T-helper 2 cell treated with Interferon-gamma antibody and Interleukin-4, amounts not matched to agents 100 ng/mL and 5 ng/mL, for 36 hours (primary cell): ENCODE results near the gene VRK2. TPM values are rescaled to one million over a fixed set of nuclear protein-coding genes. Genes with fewer than 3 reads are reported as not detected.
"Not testable (repeated sequence)": the region's sequence is repeated elsewhere in the genome, so short reads cannot be mapped to it uniquely, and the experiment has no call there.

Experiments
- intact Hi-C: fragments of 100-400 bp; cut with micrococcal nuclease; formaldehyde crosslinking; loops from one replicate; pipeline ENCODE4 v1.15.1; 2023
- total RNA-seq: library from RNA; stranded (reverse); gene quantifications from 2 replicates; pipeline ENCODE4 v1.2.3, GENCODE V29; 2022

Gene VRK2
- total RNA-seq, 1 donor from 2014 or later = 22.9 TPM

DNA sequence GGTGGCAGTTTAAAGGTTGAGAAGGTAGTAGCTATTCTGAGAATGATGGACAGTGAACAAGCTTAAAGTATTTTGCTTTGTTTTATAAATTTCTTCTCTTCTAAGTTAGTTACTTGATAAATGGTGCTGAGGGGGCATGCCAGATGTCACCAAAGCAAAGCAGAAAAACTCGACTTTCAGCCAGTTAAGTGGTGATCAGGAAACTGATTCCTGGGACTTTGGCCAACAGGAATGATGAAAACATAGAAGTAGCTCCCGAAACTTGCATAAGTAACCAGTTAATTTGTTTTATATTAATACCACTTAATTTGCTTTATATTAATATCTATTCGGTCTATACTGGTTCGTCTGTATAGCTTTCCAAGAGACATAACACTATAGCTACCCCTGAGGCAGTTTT lies 111.9 kb downstream of the VRK2 start:
- intact Hi-C loops = no loop called here

- intact Hi-C loops = no loop called here
Measured at GRCh38 chr2:58163913-58164312, 117.3 kb downstream of the VRK2 start.

DNA sequence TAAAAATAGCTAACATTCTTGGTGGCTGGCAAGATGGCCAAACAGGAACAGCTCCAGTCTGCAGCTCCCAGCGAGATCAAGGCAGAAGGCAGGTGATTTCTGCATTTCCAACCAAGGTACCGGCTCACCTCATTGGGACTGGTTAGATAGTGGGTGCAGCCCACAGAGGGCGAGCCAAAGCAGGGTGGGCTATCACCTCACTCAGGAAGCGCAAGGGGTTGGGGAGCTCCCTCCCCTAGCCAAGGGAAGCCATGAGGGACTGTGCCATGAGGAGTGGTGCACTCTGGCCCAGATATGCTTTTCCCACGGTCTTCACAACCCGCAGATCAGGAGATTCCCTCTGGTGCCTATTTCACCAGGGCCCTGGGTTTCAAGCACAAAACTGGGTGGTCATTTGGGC lies 121.5 kb downstream of the VRK2 start:
- intact Hi-C loops = not testable (repeated sequence)

GRCh38 chr2:58169845-58170244 lies 123.2 kb downstream of the VRK2 start:
- intact Hi-C loops = not testable (repeated sequence)

- intact Hi-C loops = not testable (repeated sequence)
Measured at GRCh38 chr2:58170334-58170933, 123.8 kb downstream of the VRK2 start.

- intact Hi-C loops = not testable (repeated sequence)
Measured at GRCh38 chr2:58171831-58172230, 125.2 kb downstream of the VRK2 start.

DNA sequence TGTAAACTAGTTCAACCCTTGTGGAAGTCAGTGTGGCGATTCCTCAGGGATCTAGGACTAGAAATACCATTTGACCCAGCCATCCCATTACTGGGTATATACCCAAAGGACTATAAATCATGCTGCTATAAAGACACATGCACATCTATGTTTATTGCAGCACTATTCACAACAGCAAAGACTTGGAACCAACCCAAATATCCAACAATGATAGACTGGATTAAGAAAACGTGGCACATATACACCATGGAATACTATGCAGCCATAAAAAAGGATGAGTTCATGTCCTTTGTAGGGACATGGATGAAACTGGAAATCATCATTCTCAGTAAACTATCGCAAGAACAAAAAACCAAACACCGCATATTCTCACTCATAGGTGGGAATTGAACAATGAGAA lies 130.6 kb downstream of the VRK2 start:
- intact Hi-C loops = not testable (repeated sequence)

GRCh38 chr2:58180175-58180574 lies 133.6 kb downstream of the VRK2 start:
- intact Hi-C loops = not testable (repeated sequence)

GRCh38 chr2:58180635-58181034 lies 134.0 kb downstream of the VRK2 start:
- intact Hi-C loops = no loop called here

GRCh38 chr2:58182527-58182926 lies 135.9 kb downstream of the VRK2 start:
- intact Hi-C loops = no loop called here

DNA sequence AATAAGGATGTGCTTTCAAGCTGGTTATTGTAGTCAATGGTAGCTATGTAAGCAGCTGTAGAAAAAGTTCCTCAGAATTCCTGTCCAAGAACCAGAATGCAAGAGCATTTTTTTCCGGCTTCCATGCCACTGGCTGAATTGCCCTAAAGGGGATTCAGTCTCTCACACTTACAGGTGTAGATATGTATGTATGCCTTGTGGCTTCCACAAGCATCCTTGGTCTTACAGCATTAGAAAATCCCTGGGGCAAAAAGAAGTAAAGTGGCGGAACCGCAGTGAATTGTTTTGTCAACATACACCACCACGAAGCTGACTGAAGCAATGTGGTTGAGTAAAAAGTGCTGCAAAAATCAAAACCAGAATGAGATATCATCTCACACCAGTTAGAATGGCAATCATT lies 139.9 kb downstream of the VRK2 start:
- intact Hi-C loops = no loop called here

GRCh38 chr2:58187022-58187421 lies 140.4 kb downstream of the VRK2 start:
- intact Hi-C loops = not testable (repeated sequence)

DNA sequence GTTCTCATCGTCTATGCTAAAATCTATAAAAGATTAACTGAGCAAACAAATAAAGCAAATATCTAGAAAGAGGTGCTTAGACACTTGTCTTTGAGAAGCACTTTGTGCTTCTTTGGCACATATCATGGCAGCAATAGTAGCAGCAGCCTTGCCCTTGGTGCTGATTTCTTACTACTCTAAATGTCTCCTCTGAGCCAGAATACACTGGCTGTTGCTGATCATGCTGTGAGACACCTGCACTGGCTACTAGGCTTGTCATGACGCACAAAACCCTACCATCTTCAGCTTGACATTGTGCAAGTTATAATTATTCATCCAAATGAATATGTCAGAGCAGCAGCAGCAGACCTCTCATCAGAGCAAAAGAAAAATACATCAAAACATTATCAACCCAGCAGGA lies 147.9 kb downstream of the VRK2 start:
- intact Hi-C loops = no loop called here

- intact Hi-C loops = no loop called here
Measured at GRCh38 chr2:58195662-58196061, 149.1 kb downstream of the VRK2 start.

GRCh38 chr2:58197894-58198293 lies 151.3 kb downstream of the VRK2 start:
- intact Hi-C loops = no loop called here

DNA sequence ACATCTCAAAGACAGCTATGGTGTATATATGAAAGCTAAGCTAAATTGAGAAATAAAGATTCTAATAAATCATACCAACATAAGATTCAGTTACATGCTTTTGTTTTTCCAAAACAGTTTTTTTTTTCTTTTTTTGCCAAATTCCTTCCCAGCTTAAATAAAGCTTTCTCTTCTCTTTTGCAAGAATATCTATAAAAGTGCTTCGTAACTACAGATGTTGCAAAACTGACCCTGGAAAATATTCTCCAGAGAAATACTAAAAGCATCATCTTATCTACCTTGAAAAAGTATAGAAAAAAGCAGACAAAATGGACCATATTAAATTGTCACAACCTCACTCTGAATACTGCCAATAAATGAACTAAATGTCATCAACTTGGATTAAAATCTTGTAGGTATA lies 155.8 kb downstream of the VRK2 start:
- intact Hi-C loops = no loop called here

DNA sequence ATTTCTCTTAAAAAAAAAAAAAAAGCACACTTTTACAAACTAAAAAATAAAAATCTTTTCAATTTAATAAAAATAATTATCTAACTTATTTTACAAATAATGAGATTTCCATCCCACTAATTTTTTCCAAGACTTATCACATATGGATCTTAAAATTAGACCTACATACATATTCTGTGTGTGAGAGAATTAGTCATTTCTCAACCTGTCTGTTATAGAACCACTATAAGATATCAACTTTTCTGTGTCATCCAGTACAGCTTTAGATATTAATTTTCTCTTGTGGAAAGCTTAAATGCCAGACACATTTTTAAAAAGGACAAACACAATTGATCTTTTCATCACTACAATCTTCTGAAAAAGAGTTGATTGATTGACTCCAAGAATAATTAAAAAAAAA lies 156.4 kb downstream of the VRK2 start:
- intact Hi-C loops = no loop called here

- intact Hi-C loops = no loop called here
Measured at GRCh38 chr2:58204195-58204959, 157.8 kb downstream of the VRK2 start.

DNA sequence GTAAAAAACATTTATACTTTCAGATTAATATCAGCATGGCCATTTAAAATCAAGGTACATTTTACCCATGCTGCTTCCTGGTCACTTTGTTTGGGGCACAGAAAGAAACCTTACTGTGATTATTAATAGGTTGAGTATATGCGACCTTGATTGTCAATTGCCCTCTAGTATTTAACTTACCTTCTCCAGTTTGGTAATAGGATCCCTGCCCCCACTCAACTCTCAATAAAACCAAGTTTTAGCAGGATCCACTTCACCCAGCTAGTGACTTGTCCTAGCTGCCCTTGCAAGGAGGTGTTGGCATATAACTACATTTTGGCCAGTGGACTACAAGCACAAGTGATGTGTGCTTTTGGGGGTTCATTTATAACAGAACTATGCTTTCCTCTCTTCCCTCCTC lies 160.2 kb downstream of the VRK2 start:
- intact Hi-C loops = no loop called here

DNA sequence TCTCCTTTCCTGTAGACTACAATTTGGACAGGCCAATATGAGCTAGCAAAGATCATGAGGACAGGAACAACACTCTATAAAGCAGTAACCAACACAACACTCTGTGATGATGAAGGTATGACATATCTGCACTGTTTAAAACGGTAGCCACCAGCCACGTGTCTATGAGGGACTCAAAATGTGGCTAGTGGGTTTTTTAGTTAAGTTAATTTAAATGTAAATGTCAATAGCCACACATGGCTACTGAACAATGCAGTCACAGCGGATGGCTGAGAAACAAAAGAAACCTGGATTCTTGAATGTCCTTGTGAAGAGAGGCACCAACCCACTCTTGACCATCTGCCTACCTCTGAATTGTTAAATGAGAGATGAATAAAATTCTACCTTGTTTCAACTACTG lies 160.6 kb downstream of the VRK2 start:
- intact Hi-C loops = no loop called here
